Measurements from ENCODE around the gene CAMTA1.

DNA sequence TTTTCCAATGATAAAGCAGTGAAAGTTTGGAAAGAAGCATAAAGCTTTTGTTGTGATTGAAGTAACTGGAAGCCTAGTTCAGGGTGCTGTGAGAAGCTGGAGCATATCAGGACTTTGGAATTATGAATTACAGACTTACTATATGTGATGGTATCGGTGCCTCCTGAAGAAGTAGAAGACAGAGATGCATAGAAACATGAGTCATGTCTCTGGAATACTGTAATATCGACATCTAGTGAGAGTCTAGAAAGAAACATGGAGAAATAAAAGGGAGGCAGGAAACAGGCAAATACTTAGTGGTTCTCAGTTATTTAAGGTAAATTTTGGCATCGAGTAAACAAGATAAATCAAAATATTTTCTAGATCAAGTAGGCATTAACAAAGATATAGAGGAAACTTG lies 103.0 kb downstream of the CAMTA1 start:
- TF ChIP-seq, protein P1, sequence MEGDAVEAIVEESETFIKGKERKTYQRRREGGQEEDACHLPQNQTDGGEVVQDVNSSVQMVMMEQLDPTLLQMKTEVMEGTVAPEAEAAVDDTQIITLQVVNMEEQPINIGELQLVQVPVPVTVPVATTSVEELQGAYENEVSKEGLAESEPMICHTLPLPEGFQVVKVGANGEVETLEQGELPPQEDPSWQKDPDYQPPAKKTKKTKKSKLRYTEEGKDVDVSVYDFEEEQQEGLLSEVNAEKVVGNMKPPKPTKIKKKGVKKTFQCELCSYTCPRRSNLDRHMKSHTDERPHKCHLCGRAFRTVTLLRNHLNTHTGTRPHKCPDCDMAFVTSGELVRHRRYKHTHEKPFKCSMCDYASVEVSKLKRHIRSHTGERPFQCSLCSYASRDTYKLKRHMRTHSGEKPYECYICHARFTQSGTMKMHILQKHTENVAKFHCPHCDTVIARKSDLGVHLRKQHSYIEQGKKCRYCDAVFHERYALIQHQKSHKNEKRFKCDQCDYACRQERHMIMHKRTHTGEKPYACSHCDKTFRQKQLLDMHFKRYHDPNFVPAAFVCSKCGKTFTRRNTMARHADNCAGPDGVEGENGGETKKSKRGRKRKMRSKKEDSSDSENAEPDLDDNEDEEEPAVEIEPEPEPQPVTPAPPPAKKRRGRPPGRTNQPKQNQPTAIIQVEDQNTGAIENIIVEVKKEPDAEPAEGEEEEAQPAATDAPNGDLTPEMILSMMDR (IDR thresholded peaks at IDR 0.05; ENCODE audit: borderline replicate concordance, extremely low read depth, low read length, poor library complexity, severe bottlenecking), result no peak
- TF ChIP-seq EZH2 (IDR thresholded peaks at IDR 0.05; ENCODE audit: borderline replicate concordance, low read depth, low read length, severe bottlenecking), result no peak

All from DND-41 (cell line).